Measurements from ENCODE around the gene HADHB.

DNA sequence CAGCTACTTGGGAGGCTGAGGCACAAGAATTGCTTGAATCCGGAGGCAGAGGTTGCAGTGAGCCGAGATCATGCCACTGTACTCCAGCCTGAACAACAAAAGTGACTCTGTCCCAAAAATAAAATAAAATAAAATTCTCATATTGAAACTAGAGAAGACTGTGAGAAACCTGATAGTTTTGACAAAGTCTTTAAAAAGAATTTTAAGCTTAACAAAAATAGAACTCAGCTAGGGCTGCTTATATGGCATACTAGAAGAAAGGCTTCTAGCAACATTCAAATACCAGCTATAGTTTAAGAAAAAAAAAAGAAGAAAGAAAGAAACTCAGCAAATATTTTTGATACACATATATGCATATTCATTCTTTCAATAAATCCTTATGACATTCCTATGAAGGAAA, 13.9 kb upstream of the HADHB start:
- TF ChIP-seq, protein P1, sequence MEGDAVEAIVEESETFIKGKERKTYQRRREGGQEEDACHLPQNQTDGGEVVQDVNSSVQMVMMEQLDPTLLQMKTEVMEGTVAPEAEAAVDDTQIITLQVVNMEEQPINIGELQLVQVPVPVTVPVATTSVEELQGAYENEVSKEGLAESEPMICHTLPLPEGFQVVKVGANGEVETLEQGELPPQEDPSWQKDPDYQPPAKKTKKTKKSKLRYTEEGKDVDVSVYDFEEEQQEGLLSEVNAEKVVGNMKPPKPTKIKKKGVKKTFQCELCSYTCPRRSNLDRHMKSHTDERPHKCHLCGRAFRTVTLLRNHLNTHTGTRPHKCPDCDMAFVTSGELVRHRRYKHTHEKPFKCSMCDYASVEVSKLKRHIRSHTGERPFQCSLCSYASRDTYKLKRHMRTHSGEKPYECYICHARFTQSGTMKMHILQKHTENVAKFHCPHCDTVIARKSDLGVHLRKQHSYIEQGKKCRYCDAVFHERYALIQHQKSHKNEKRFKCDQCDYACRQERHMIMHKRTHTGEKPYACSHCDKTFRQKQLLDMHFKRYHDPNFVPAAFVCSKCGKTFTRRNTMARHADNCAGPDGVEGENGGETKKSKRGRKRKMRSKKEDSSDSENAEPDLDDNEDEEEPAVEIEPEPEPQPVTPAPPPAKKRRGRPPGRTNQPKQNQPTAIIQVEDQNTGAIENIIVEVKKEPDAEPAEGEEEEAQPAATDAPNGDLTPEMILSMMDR (IDR thresholded peaks at IDR 0.05): no peak
- TF ChIP-seq POLR2A (IDR thresholded peaks at IDR 0.05): no peak

All from testis (tissue), 2 donors.